Measurements from ENCODE around the gene KCNMA1.

Gene KCNMA1

DNA sequence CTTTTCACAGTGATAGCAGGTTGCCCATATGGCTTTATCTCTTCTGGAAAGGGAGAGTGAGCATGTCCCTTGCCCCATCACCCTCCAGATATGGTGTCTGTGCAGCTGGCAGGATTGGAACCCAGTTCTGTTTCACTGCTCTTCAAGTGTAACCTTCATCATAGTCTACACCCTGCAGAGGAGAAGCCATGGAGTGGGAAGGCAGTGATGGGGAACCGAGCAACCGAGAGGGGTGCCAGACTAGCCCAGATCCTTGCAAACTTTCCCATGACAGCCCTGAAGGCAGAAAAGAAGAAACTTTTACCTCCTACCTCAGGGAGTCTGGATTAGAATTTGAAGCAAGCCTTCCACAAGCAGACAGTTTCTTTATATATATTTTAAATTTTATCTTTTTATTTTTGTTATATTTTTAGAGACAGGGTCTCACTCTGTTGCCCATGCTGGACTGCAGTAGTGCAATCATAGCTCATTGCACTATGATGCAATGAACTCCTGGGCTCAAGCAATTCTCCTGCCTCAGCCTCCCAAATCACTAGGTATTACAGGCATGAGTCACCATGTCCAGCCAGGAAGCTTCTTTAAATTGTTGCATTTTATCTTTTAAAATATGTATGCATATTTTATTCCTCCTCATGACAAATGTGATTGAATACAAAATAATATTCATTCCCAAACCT, 133.3 kb downstream of the KCNMA1 start:
- no peak for DNase-seq

- no peak for DNase-seq
These were observed 135.8 kb downstream of the KCNMA1 start for GRCh38 chr10:77501846-77502261.

DNA sequence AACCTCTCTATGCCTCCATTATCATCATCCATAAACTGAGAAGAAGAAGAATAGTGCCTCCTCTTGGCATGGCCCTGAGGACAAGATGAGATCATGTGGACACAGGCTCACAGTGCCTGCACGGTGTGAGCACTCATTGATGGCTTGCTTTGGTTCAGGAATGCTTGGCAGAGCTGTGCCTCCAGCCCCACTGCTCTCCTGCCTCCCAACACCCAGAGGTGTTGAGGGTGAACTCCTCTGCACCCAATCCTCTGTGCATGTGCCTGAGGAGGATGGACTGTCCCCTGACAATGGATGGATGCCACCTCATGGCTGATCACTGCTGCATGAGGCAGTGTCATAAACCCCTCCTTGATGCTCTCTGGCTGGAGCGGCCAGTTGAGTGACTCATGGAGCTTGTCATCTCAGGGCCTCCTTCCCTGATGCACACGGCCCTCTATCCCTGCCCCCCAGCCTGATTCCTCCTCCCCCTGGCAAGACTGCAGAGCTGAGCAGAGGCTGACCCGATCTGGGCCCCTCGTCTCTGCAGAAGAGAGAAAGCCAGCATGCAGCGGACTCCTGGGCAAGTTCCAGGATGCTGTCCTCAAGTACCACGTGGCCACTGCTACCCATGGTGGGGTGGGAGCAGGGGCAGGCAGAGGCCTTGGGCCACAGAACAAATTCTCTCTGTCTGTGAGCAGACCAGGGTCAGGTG, 136.3 kb downstream of the KCNMA1 start:
- no peak for DNase-seq

GRCh38 chr10:77500754-77501151, 136.9 kb downstream of the KCNMA1 start:
- DNase-seq = no peak

DNA sequence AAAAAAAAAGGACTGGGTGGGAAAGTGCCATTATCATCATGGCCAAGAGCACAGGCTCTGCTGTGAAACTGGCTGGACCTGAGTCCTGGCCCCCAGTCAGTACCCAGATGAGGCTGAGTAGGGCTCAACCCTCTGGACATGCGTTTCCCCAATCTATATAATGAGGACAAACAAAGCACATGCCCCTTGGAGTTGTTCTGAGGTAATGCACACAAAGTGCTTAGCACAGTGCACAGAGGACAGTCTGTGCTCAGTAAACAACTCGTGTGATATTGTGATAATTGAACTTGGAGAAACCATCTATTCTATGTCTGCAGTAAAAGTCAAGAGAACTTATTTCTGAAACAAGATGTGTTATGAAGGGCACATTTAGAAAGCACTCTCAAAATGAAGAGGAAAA, 138.8 kb downstream of the KCNMA1 start:
- no peak for DNase-seq

DNA sequence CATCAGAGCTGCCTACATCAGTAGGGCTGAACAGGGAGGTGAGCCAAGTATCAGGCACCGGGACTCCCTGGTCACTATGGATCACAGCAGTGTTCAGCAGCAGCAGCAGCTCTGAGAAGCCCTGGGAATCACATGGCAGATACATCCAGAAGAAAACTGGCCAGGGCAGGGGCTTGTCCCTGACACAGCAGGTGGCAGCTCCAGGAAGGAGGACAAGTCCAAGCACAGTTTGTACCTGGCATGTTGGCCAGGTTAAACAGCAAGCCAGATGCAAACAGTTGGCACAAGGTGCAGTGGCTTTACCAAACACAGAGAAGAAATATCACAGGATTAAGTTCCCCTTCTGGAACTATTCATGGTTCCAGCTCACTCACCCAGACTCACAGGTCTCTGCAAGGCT, 139.4 kb downstream of the KCNMA1 start:
- DNase-seq = no peak

DNA sequence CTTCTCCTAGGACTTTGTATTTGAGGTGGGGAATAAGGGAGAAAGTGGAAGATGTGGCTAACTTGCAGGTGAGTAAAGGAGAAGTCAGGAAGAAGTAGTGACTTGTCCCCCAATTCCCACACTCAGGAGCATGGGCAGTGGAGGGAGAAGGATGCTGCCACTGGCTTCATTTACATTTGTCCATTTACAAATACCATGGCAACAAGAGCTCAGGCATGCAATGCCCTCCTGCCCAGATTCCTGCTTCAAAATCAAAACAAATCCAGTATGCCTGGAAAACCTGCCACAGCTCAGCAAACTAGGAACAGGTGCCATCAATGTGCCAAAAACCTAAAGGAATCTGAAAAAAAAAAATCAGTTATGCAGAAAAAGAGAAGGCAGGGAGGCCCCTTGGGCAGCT, 139.9 kb downstream of the KCNMA1 start:
- DNase-seq = no peak

DNA sequence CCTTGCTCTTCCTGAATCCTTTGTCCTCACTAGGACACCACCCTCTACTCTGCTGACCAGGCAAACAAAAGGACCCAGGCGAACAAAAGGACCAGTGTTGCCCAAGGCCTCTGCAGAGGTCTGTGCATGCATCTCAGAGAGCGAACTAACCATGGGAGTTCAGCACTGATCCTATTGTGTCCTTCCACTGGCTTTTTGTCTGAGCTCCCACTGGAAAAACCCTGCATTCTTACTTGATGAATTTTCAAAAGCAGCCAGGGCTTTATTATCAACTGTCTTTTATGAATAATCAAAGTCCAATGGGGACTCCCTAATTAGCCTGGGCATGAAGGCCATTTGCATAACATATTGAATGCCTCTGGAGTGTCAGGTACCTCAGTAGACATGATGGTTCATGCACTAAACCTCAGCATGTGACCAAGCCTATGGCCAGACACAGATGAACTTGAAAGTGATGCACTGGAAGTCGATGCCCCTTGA, 140.6 kb downstream of the KCNMA1 start:
- no peak for DNase-seq

- no peak for DNase-seq
These were observed 142.7 kb downstream of the KCNMA1 start for GRCh38 chr10:77494756-77495541.

- no peak for DNase-seq
These were observed 143.3 kb downstream of the KCNMA1 start for GRCh38 chr10:77494327-77494726.

GRCh38 chr10:77493851-77494261, 143.8 kb downstream of the KCNMA1 start:
- DNase-seq = no peak

GRCh38 chr10:77493239-77493806, 144.3 kb downstream of the KCNMA1 start:
- DNase-seq = no peak

DNA sequence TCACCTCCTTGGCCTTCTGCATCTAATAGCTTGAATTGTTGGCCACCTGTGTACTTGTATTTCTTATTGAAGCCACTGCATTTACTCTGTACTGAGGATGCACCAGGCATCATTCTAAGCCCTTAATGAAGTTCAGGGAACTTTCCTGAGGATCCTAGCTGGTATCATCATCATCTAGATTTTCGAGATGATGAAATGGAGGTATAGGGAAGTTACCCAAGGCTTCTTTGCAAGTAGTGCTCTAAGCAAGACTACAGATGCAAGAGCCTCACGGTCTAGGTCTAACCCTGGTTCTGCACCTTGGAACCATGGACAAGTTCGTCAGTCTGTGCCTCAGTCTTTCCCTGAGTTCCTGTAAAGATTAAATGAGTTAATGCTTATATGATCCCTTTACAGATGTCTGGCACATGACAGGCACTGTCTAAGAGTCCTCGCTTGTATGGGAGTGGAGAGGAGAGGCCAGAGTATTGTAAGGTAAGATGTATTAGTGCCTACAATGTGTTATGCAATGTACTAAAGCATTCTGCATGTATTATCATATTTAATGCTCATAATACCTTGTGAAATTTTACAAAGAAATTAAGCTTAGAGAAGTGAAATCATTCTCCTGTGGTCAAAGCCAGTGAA, 145.1 kb downstream of the KCNMA1 start:
- no peak for DNase-seq

DNA sequence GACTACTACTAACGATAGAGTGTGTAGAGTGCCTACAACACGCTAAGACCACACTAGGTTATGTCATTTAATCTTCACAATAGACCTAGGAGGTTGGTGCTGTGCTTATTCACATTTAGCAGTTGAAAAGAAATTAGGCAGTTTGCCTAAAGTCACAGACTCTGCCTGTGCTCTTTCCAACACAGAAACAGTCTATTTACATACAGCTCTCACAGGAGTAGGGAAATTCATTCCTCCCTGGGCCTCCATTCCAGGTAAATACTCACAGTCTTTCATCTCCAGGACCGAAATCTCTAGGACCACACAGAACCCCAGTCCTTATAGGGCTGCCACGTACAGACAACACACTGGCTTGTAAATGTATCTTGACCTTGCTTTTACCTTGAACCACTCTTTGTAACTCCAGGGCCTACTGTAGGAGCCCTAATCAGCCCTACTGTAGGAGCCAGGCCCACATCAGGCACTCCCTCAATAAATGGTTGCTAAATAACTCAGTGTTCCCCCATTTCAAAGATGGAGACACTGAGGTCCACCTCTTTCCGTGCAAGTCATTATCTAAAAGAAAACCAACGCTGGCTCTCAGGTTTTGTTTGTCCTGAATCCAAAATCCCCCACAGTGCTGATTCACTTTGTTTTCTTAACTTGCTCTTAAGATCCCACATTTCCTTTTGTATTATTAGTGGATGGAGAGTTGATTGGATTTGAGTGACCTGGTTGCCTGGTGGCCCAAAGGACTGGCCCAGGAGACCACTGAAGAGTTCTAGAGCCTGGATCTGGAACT, 146.9 kb downstream of the KCNMA1 start:
- DNase-seq = no peak

GRCh38 chr10:77486517-77486916, 151.1 kb downstream of the KCNMA1 start:
- DNase-seq = no peak

DNA sequence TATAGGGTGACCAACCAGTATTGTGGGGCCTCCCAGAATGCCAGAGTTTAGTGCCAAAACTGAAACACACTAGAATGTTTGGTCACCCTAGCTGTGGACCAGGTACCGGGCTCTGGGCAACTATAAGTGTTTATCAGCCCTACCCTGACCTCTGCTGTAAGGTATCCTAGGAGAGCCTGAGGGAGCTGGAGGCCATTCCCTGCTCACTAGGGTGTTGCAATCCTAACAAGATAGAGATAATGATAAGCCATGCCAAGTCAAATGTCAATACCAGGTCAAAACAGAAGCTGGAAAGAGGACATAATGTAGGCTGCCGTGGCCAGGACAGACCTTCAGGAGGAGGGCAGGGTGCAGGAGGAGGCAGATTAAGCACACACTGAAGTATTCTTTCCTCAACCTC, 151.8 kb downstream of the KCNMA1 start:
- DNase-seq = no peak

DNA sequence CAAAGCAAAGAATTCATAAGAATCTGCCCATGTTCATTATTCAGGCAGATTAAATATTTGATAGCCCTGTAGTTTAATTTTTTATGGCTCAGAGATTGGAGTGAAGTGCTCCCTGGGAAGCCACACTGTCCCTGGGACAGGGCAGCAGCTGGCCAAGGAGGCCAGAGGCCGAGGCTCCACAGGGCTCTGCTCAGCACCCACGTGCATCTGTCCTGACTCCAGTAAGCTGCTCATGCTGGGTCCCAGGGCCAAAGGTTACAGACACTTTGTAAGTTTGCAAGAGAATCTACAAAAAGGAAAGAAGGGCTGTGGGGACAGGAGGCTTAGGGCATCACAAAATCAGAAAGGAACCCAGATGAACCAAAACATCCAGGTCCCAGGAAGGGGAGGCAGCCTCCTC, 155.5 kb downstream of the KCNMA1 start:
- no peak for DNase-seq

- DNase-seq = no peak
These were observed 158.0 kb downstream of the KCNMA1 start for GRCh38 chr10:77479586-77479985.

DNA sequence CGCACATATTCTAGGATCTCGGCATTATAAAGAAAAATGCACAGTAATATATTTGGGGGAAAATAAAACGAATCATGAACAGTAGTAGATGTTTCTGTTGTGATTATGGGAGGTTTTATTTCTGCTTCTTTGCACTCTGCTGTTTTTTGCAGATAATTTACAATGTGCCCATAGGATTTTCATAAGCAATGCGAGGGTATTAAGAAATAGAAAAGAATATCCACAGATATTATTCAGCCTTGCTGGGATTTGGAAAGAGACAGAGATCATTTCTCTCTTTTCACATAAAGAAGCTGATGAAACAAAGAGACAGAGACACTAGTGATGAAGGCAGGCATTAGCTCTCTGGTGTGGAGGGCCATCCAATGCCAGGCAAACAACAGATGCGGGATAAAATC, 158.6 kb downstream of the KCNMA1 start:
- no peak for DNase-seq

GRCh38 chr10:77478247-77478961, 159.2 kb downstream of the KCNMA1 start:
- no peak for DNase-seq

GRCh38 chr10:77475522-77475921, 162.1 kb downstream of the KCNMA1 start:
- DNase-seq = no peak
